GM13977 (cell line): Measurements from ENCODE around the gene PCNX2.

ENCODE experiments used
- DNase-seq: peaks from one replicate; pipeline ENCODE4 v3.0.0; 2012; ENCODE audit warnings: low spot score
- in situ Hi-C: fragments of 300-500 bp; cut with MboI; formaldehyde crosslinking; loops from one replicate; pipeline ENCODE4 v1.12.0; 2022; ENCODE audit warnings: low sequenced_read_pairs, low pct_unique_long_range_greater_than_20kb, mixed read lengths, inconsistent platforms; ENCODE audit not compliant: unreplicated experiment
- TF ChIP-seq, protein P1 (sequence below): IDR thresholded peaks from 2 replicates; pipeline ENCODE4 v1.5.1; 2012; ENCODE audit warnings: mild to moderate bottlenecking, control low read depth; ENCODE audit not compliant: insufficient read depth; ENCODE audit errors: extremely low read depth, missing control alignments

PCNX2 gene

DNA sequence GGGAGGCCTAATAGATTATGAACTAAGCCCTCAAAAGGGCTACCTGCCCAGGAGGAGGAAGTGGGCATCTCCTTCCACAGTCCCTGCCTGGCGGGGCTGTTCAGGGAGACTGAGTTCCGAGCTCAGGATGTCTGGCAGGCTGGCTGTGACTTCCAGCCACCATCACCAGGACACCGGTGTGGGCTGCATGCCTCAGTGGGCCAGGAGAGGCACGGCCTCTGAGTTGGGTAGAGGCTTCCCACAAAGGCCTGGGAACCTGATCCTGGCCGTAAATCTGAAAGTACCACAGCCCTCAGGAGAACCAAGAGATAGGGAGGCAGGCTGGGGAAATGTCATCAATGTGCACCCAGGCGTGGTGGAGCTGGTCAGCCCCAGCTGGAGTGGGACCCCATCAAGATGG lies 316.0 kb downstream of the PCNX2 start:
- in situ Hi-C loops, result no loop called here
- TF ChIP-seq, protein P1, sequence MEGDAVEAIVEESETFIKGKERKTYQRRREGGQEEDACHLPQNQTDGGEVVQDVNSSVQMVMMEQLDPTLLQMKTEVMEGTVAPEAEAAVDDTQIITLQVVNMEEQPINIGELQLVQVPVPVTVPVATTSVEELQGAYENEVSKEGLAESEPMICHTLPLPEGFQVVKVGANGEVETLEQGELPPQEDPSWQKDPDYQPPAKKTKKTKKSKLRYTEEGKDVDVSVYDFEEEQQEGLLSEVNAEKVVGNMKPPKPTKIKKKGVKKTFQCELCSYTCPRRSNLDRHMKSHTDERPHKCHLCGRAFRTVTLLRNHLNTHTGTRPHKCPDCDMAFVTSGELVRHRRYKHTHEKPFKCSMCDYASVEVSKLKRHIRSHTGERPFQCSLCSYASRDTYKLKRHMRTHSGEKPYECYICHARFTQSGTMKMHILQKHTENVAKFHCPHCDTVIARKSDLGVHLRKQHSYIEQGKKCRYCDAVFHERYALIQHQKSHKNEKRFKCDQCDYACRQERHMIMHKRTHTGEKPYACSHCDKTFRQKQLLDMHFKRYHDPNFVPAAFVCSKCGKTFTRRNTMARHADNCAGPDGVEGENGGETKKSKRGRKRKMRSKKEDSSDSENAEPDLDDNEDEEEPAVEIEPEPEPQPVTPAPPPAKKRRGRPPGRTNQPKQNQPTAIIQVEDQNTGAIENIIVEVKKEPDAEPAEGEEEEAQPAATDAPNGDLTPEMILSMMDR, result no peak
- peak; percentile 7 for DNase-seq

DNA sequence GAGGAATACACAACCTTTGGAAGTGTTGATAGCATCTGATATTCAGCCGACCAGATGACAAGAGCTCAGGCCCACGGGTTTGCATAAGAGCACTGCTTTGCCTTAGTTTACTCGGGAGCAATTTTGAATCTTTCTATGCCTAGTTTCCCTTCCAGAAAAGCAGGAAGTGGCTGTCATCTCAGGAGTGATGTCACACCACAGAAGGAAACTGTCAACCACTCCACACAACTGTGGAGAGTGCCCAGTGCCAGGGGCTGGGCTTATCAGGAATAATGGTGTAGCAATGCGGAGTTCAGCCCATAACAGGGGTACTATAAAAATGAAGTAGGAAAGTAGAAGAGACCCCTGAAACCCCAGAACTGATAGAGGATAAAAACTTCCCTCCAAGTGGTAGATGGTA lies 316.7 kb downstream of the PCNX2 start:
- no peak for DNase-seq
- in situ Hi-C loops, result no loop called here
- TF ChIP-seq, protein P1, result no peak

DNA sequence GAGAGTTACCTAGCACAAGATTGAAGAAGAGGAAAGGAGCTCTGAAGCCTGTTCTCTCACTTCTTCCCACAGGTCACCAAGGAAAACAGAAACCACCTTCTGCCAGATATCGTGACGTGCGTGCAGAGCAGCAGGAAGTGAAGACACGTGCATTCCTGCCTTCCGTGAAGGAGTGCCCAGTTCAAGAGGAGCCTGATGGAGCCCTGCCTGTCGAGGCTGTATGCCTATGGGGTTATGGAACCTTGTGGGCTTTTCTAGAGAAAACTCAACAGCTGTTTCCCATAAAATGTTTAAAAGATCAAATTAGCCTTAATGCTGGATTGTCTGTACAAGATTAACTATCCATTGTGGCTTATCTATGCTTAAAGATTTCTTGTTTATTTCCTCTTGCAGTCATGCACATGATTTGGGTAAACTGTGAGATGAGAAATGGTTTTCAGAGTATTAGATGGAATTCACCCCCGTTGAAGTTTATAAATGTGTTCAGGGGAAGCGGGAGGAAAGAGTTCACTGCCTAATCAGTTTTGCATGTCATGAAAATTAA lies 317.4 kb downstream of the PCNX2 start:
- DNase-seq, result no peak
- in situ Hi-C loops, result no loop called here
- TF ChIP-seq, protein P1, result no peak

DNA sequence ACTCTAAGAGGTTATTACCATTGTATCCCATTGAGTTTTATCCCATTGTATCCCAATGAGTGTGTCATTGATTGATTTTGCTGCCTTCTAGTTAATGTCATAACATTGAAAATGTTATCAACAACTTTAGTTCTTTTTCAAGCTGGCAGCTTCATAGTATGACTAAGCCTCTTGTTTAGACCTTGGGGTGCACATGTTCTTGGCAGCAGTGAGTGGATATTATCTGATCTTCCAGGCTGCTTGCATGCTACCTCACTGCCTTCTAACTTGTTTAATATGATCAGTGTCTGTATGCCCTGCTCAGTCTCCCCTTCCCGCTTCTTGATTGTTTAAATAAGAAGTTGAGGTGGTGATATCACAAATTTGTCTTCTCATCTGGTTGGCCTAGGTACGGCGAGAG lies 320.6 kb downstream of the PCNX2 start:
- DNase-seq, result no peak
- TF ChIP-seq, protein P1, result no peak
- in situ Hi-C loops, result no loop called here

DNA sequence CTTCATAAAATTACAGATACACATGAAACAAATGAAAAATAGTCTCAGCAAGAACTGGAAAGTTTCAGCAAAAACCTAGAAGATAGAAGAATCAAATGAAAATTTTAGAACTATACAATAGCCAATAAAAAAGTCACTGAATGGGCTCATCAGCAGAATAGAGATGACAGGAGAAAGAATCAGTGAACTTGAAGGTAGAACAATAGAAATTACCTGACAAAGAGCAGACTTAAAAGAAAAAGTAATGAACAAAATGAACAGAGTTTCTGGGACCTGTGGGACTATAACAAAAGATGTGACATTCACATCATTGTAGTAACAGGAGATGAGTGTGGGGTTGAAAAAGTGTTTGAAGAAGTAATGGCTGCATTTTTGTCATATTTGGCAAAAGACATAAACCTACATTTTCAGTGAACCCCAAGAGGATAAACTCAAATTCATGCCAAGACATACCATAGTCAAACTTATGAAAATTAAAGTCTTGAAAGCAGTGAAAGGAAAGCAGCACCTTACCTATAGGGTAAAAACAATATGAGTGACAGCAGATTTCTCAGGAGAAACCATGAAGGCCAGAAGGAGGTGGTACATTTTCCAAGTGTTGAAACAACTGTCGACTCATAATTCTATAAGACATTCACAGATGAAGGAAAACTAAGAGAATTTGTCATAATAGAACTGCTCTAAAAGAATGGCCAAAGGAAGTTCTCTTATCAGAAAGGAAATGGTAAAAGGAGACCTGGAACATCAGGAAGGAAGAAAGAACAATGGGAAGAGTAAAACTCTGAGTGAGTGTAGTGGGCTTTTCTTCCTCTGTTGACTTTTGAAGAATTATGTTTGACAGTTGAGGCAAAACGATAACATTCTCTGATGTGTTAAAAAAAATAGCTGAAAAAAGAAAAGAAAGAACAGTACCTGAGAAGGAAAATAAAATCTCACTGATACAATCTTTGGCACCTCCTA lies 321.6 kb downstream of the PCNX2 start:
- TF ChIP-seq, protein P1, result no peak
- DNase-seq, result no peak
- in situ Hi-C loops, result no loop called here

DNA sequence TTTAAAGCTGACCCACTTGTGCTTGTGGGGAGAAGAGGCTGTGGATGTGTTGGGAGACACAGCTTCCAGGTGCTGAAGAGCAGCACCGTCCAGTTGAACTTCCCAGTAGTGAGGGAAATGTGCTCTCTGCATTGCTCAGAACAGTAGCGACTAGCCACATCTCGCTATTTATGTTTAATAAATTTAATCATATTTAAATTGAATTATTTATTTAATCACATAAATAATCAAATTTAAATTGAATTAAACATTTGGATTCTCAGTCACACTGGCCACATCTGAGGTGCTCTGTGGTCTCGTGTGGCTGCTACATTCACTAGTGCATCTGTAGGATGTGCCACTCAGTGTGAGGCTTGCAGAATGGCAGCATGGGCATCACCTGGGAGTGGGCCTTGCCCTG lies 325.0 kb downstream of the PCNX2 start:
- TF ChIP-seq, protein P1, result no peak
- in situ Hi-C loops, result no loop called here
- no peak for DNase-seq
